NT2/D1 (cell line): ENCODE data around the gene CYP27C1.

Source experiments
- DNase-seq: peaks from one replicate; pipeline ENCODE4 v3.0.0-alpha.2; 2011; ENCODE audit warnings: low read depth, low spot score
- H3K27me3 ChIP-seq: 2 replicates; pipeline ENCODE4 v1.6.0; 2011; ENCODE audit warnings: mild to moderate bottlenecking; ENCODE audit not compliant: insufficient read length, insufficient read depth
- H3K36me3 ChIP-seq: 2 replicates; pipeline ENCODE4 v1.6.1; 2011; ENCODE audit warnings: mild to moderate bottlenecking, low read length, mixed read lengths; ENCODE audit not compliant: insufficient read depth, insufficient read length
- H3K4me1 ChIP-seq: 2 replicates; pipeline ENCODE4 v1.5.1; 2011; ENCODE audit not compliant: insufficient read depth, insufficient read length
- H3K4me3 ChIP-seq: 2 replicates; pipeline ENCODE4 v1.5.1; 2011; ENCODE audit warnings: low read depth; ENCODE audit not compliant: insufficient read length
- H3K9ac ChIP-seq: 2 replicates; pipeline ENCODE4 v1.6.0; 2011; ENCODE audit warnings: low read depth; ENCODE audit not compliant: insufficient read length
- H3K9me3 ChIP-seq: 2 replicates; pipeline ENCODE4 v1.5.1; 2011; ENCODE audit warnings: mild to moderate bottlenecking, low read length; ENCODE audit not compliant: insufficient read depth
- SUZ12 ChIP-seq: IDR thresholded peaks from 2 replicates; pipeline ENCODE4 v1.6.1; 2011; ENCODE audit not compliant: insufficient read length, insufficient read depth; ENCODE audit errors: extremely low read depth
- YY1 ChIP-seq: IDR thresholded peaks from 2 replicates; pipeline ENCODE4 v1.6.1; 2011; ENCODE audit not compliant: insufficient read length, insufficient read depth
- ZNF274 ChIP-seq: IDR thresholded peaks from 2 replicates; pipeline ENCODE4 v1.6.1; 2011; ENCODE audit warnings: mild to moderate bottlenecking, low read depth, low read length

CYP27C1 gene

GRCh38 chr2:127208313-127208712, 11.8 kb downstream of the CYP27C1 start:
- no peaks in the 10 kb centered on the region for H3K36me3 ChIP-seq
- no peaks in the 10 kb centered on the region; the same call in 1 of the 2 replicates for H3K9me3 ChIP-seq
- no peak overlapping the region for H3K4me3 ChIP-seq
- H3K27me3 ChIP-seq, result no peaks in the 10 kb centered on the region
- H3K9ac ChIP-seq, result peak overlapping the region; percentile 39
- TF ChIP-seq YY1 (no peak), SUZ12 (no peak), ZNF274 (no peak)
- no peak for DNase-seq
- peaks cover 12% of the 10 kb centered on the region for H3K4me1 ChIP-seq

GRCh38 chr2:127205218-127206125, 14.6 kb downstream of the CYP27C1 start:
- Histone ChIP-seq H3K9ac (no peak overlapping the region), H3K4me1 (peaks cover 12% of the 10 kb centered on the region), H3K27me3 (no peaks in the 10 kb centered on the region), H3K9me3 (no peaks in the 10 kb centered on the region; the same call in 1 of the 2 replicates), H3K36me3 (peaks cover 13% of the 10 kb centered on the region), H3K4me3 (no peak overlapping the region)
- TF ChIP-seq YY1, result no peak
- no peak for TF ChIP-seq ZNF274
- no peak for TF ChIP-seq SUZ12
- DNase-seq, result no peak

GRCh38 chr2:127201452-127201851, 18.6 kb downstream of the CYP27C1 start:
- H3K4me1 ChIP-seq, result peaks cover 4% of the 10 kb centered on the region
- peak overlapping the region; percentile 37 for H3K9ac ChIP-seq
- H3K27me3 ChIP-seq, result no peaks in the 10 kb centered on the region

GRCh38 chr2:127200962-127201361, 19.1 kb downstream of the CYP27C1 start:
- Histone ChIP-seq H3K9me3 (peaks cover 5% of the 10 kb centered on the region; the same call in 1 of the 2 replicates), H3K27me3 (no peaks in the 10 kb centered on the region), H3K4me1 (peaks cover 4% of the 10 kb centered on the region), H3K4me3 (no peak overlapping the region), H3K36me3 (peaks cover 24% of the 10 kb centered on the region), H3K9ac (no peak overlapping the region)
- DNase-seq, result no peak
- TF ChIP-seq SUZ12 (no peak), YY1 (no peak), ZNF274 (no peak)

More at GRCh38 chr2:127201452-127201851, 18.6 kb downstream of the CYP27C1 start:
- H3K9me3 ChIP-seq, result peaks cover 2% of the 10 kb centered on the region; the same call in 1 of the 2 replicates
- no peak overlapping the region for H3K4me3 ChIP-seq
- H3K36me3 ChIP-seq, result peaks cover 24% of the 10 kb centered on the region
- TF ChIP-seq SUZ12, result no peak
- no peak for TF ChIP-seq YY1
- no peak for TF ChIP-seq ZNF274
- DNase-seq, result no peak

GRCh38 chr2:127199223-127199622, 20.9 kb downstream of the CYP27C1 start:
- no peak for DNase-seq
- H3K27me3 ChIP-seq, result no peaks in the 10 kb centered on the region
- H3K36me3 ChIP-seq, result peaks cover 27% of the 10 kb centered on the region
- no peaks in the 10 kb centered on the region for H3K4me1 ChIP-seq
- no peak overlapping the region for H3K9ac ChIP-seq
- no peak for TF ChIP-seq ZNF274
- no peak overlapping the region for H3K4me3 ChIP-seq
- H3K9me3 ChIP-seq, result peaks cover 5% of the 10 kb centered on the region; the same call in 1 of the 2 replicates

- no peak for DNase-seq
- H3K27me3 ChIP-seq, result no peaks in the 10 kb centered on the region
- no peak overlapping the region for H3K9ac ChIP-seq
- TF ChIP-seq ZNF274 (no peak), YY1 (no peak), SUZ12 (no peak)
- no peak overlapping the region for H3K4me3 ChIP-seq
- peaks cover 5% of the 10 kb centered on the region; the same call in 1 of the 2 replicates for H3K9me3 ChIP-seq
- H3K36me3 ChIP-seq, result peaks cover 28% of the 10 kb centered on the region
- H3K4me1 ChIP-seq, result peaks cover 6% of the 10 kb centered on the region
These were observed 22.4 kb downstream of the CYP27C1 start for GRCh38 chr2:127197475-127198385.

- DNase-seq, result no peak
- peaks cover 5% of the 10 kb centered on the region; the same call in 1 of the 2 replicates for H3K9me3 ChIP-seq
These were observed 23.1 kb downstream of the CYP27C1 start for GRCh38 chr2:127196998-127197397.

More at GRCh38 chr2:127196998-127197397, 23.1 kb downstream of the CYP27C1 start:
- H3K36me3 ChIP-seq, result peaks cover 35% of the 10 kb centered on the region
- no peaks in the 10 kb centered on the region for H3K27me3 ChIP-seq
- H3K4me3 ChIP-seq, result no peak overlapping the region
- peaks cover 6% of the 10 kb centered on the region for H3K4me1 ChIP-seq
- H3K9ac ChIP-seq, result no peak overlapping the region
- no peak for TF ChIP-seq SUZ12
- no peak for TF ChIP-seq YY1
- TF ChIP-seq ZNF274, result no peak
